Femur (tissue), 1 donor: ENCODE data around the gene IL7R.
"Not testable (repeated sequence)": the region's sequence is repeated elsewhere in the genome, so short reads cannot be mapped to it uniquely, and the experiment has no call there.

Source experiments
- DNase-seq: peaks from one replicate; pipeline ENCODE4 v3.0.0-alpha.2; 2017

IL7R gene

GRCh38 chr5:35842856-35843255 lies 13.8 kb upstream of the IL7R start:
- no peak for DNase-seq

- not testable (repeated sequence) for DNase-seq
These were observed 11.2 kb upstream of the IL7R start for GRCh38 chr5:35845508-35845907.

GRCh38 chr5:35847491-35847890 lies 9.2 kb upstream of the IL7R start:
- DNase-seq: no peak

GRCh38 chr5:35847961-35848360 lies 8.7 kb upstream of the IL7R start:
- no peak for DNase-seq

- DNase-seq: no peak
These were observed 6.8 kb upstream of the IL7R start for GRCh38 chr5:35849860-35850259.

- no peak for DNase-seq
These were observed 5.6 kb upstream of the IL7R start for GRCh38 chr5:35850967-35851680.

GRCh38 chr5:35852084-35852734 lies 4.5 kb upstream of the IL7R start:
- no peak for DNase-seq

GRCh38 chr5:35852773-35853172 lies 3.9 kb upstream of the IL7R start:
- DNase-seq: no peak

GRCh38 chr5:35853631-35854030 lies 3.1 kb upstream of the IL7R start:
- DNase-seq: no peak

- DNase-seq: no peak
These were observed 2.4 kb upstream of the IL7R start for GRCh38 chr5:35854248-35854647.

- DNase-seq: no peak
These were observed 1.5 kb upstream of the IL7R start for GRCh38 chr5:35855187-35855586.

GRCh38 chr5:35856186-35856764 lies 416 bp upstream of the IL7R start:
- not testable (repeated sequence) for DNase-seq

- no peak for DNase-seq
These were observed 1.0 kb downstream of the IL7R start for GRCh38 chr5:35857606-35858205.

- no peak for DNase-seq
These were observed 2.5 kb downstream of the IL7R start for GRCh38 chr5:35859101-35859661.

- no peak for DNase-seq
These were observed 4.0 kb downstream of the IL7R start for GRCh38 chr5:35860686-35861085.

GRCh38 chr5:35861718-35862117 lies 5.0 kb downstream of the IL7R start:
- DNase-seq: no peak

GRCh38 chr5:35862126-35862525 lies 5.4 kb downstream of the IL7R start:
- no peak for DNase-seq

- no peak for DNase-seq
These were observed 6.5 kb downstream of the IL7R start for GRCh38 chr5:35863159-35863558.

- no peak for DNase-seq
These were observed 11.3 kb downstream of the IL7R start for GRCh38 chr5:35867998-35868397.

GRCh38 chr5:35869685-35870277 lies 13.1 kb downstream of the IL7R start:
- no peak for DNase-seq

GRCh38 chr5:35870605-35871004 lies 13.9 kb downstream of the IL7R start:
- no peak for DNase-seq

- no peak for DNase-seq
These were observed 19.8 kb downstream of the IL7R start for GRCh38 chr5:35876454-35876853.

- no peak for DNase-seq
These were observed 20.2 kb downstream of the IL7R start for GRCh38 chr5:35876922-35877321.
